A673 (cell line): ENCODE measurements around the gene DCHS2. TPM values are rescaled to one million over a fixed set of nuclear protein-coding genes. Genes with fewer than 3 reads are reported as not detected.

ENCODE experiments used
- BruUV-seq: library from RNA; stranded (reverse); fragments of 400-500 nt; replicated peaks from 2 replicates; lab custom pipeline; 2021; lab: Mats Ljungman, UMichigan
- CTCF ChIA-PET: fragments of 300-600 bp; sonication (Branson Sonifier 250); formaldehyde crosslinking; loops from one replicate; lab custom pipeline; 2022; ENCODE audit warnings: antibody characterized with exemption; lab: Charles Lee
- POLR2A ChIA-PET: fragments of 300-600 bp; sonication (Branson Sonifier 250); formaldehyde crosslinking; loops from one replicate; lab custom pipeline; 2022; ENCODE audit warnings: antibody characterized with exemption; ENCODE audit not compliant: low non-redundant PET; lab: Charles Lee
- DNase-seq: peaks from one replicate; pipeline ENCODE4 v3.0.0-alpha.2; 2015; ENCODE audit warnings: low spot score
- H3K27ac ChIP-seq: fragments of 200-600 bp; sonication (generic); 2 replicates; pipeline ENCODE4 v1.5.1; 2016; ENCODE audit warnings: mixed run types, low read depth, mild to moderate bottlenecking, mixed read lengths, antibody characterized with exemption, low read length; ENCODE audit not compliant: poor library complexity, severe bottlenecking
- H3K27me3 ChIP-seq: fragments of 200-600 bp; sonication (generic); replicated peaks from 2 replicates; pipeline ENCODE4 v1.6.1; 2017; ENCODE audit warnings: mixed run types, low read depth, mild to moderate bottlenecking, mixed read lengths, antibody characterized with exemption, low read length; ENCODE audit not compliant: insufficient read depth, poor library complexity
- H3K36me3 ChIP-seq: fragments of 200-600 bp; sonication (generic); 2 replicates; pipeline ENCODE4 v1.6.1; 2016; ENCODE audit warnings: mixed run types, mild to moderate bottlenecking, mixed read lengths, antibody characterized with exemption, low read length; ENCODE audit not compliant: insufficient read depth, poor library complexity, severe bottlenecking
- H3K4me1 ChIP-seq: fragments of 200-600 bp; sonication (generic); 2 replicates; pipeline ENCODE4 v1.6.1; 2017; ENCODE audit warnings: mixed run types, mild to moderate bottlenecking, mixed read lengths, antibody characterized with exemption, low read length; ENCODE audit not compliant: insufficient read depth, poor library complexity, severe bottlenecking
- H3K4me3 ChIP-seq: fragments of 200-600 bp; sonication (generic); 2 replicates; pipeline ENCODE4 v1.5.1; 2016; ENCODE audit warnings: low read depth, mixed run types, mild to moderate bottlenecking, mixed read lengths, low read length; ENCODE audit not compliant: poor library complexity, severe bottlenecking
- H3K9me3 ChIP-seq: fragments of 200-600 bp; sonication (generic); 2 replicates; pipeline ENCODE4 v1.6.1; 2016; ENCODE audit warnings: mixed run types, low read depth, mild to moderate bottlenecking, mixed read lengths, antibody characterized with exemption, low read length; ENCODE audit not compliant: poor library complexity, severe bottlenecking
- EZH2 ChIP-seq: fragments of 200-600 bp; sonication (generic); IDR thresholded peaks from 2 replicates; pipeline ENCODE4 v1.6.1; 2017; ENCODE audit warnings: borderline replicate concordance, low read depth, mild to moderate bottlenecking, mixed read lengths, antibody characterized with exemption, low read length; ENCODE audit not compliant: poor library complexity, severe bottlenecking
- intact Hi-C: fragments of 100-400 bp; cut with micrococcal nuclease; formaldehyde crosslinking; loops from one replicate; pipeline ENCODE4 v1.10.0; 2022; ENCODE audit not compliant: unreplicated experiment
- total RNA-seq: library from RNA; stranded (reverse); gene quantifications from 2 replicates; pipeline ENCODE4 v1.2.3, GENCODE V29; 2021
- TF ChIP-seq, protein P1 (sequence below): fragments of 300-800, 200-600 bp; sonication (generic); conservative IDR thresholded peaks from 2 replicates; pipeline ENCODE4 v1.5.1; 2017; ENCODE audit warnings: low read depth, mild to moderate bottlenecking, antibody characterized with exemption, low read length, moderate library complexity, mixed read lengths

Gene DCHS2
- total RNA-seq, 1 experiment from 2014 or later: 0.58 TPM

DNA sequence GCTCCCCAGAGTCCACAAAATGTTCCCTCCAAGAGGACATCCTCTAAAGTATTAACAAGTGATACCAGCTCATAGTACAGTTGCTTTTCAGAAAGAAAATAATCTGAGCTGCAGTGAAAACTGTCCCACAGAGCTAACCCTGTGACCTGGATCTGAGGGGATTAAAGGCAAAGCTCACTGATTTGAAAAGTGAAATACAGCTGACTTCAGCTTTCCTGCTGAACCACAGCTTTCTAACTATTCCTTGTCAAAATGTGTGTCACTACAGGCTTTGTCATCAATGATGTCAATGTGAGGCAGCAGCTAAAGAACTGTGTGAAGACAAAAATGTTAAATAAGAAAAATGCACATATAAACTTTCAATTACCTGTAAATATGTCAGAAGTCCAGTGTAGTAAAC lies 36.9 kb downstream of the DCHS2 start:
- intact Hi-C loops: no loop called here
- H3K4me3 ChIP-seq: no peak overlapping the region
- no peaks in the 10 kb centered on the region for H3K4me1 ChIP-seq
- no peak for TF ChIP-seq EZH2
- BruUV-seq: no TSS peak
- no peaks in the 10 kb centered on the region for H3K9me3 ChIP-seq
- ChIA-PET POLR2A (no interaction called here), CTCF (no interaction called here)
- H3K27me3 ChIP-seq: no peaks in the 10 kb centered on the region
- no peak for DNase-seq
- no peaks in the 10 kb centered on the region for H3K36me3 ChIP-seq
- H3K27ac ChIP-seq: no peak overlapping the region

DNA sequence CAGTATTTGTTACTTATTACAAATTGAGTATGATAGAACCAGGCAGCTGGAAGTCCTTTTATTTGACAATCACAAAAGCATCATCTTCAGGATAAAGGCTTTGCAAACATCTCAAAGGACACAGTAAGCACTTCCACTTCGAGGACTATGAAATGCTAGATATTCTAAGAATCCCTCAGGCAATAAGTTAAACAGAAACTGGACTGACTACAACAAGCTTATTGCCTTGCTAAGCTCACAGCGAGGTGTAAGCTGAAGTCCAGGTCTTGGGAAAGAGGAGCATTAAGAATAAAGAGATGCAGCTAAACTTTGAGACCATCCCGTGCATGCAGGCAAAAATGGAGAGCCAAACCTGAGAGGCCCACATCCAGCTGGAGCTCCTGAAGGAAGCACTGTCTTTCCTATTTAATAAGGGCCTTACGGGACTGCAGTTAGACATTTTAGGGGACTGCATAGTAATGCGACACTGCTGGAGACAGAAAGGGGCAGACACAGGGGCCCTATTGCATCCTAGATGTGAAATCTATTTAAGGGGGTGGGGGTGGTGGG lies 38.7 kb downstream of the DCHS2 start:
- POLR2A ChIA-PET: no interaction called here
- CTCF ChIA-PET: no interaction called here
- Histone ChIP-seq H3K27me3 (no peaks in the 10 kb centered on the region), H3K4me3 (no peak overlapping the region), H3K9me3 (no peaks in the 10 kb centered on the region), H3K27ac (no peak overlapping the region), H3K4me1 (no peaks in the 10 kb centered on the region), H3K36me3 (no peaks in the 10 kb centered on the region)
- TF ChIP-seq, protein P1, sequence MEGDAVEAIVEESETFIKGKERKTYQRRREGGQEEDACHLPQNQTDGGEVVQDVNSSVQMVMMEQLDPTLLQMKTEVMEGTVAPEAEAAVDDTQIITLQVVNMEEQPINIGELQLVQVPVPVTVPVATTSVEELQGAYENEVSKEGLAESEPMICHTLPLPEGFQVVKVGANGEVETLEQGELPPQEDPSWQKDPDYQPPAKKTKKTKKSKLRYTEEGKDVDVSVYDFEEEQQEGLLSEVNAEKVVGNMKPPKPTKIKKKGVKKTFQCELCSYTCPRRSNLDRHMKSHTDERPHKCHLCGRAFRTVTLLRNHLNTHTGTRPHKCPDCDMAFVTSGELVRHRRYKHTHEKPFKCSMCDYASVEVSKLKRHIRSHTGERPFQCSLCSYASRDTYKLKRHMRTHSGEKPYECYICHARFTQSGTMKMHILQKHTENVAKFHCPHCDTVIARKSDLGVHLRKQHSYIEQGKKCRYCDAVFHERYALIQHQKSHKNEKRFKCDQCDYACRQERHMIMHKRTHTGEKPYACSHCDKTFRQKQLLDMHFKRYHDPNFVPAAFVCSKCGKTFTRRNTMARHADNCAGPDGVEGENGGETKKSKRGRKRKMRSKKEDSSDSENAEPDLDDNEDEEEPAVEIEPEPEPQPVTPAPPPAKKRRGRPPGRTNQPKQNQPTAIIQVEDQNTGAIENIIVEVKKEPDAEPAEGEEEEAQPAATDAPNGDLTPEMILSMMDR: no peak
- no peak for TF ChIP-seq EZH2
- DNase-seq: no peak
- intact Hi-C loops: no loop called here
- no TSS peak for BruUV-seq

DNA sequence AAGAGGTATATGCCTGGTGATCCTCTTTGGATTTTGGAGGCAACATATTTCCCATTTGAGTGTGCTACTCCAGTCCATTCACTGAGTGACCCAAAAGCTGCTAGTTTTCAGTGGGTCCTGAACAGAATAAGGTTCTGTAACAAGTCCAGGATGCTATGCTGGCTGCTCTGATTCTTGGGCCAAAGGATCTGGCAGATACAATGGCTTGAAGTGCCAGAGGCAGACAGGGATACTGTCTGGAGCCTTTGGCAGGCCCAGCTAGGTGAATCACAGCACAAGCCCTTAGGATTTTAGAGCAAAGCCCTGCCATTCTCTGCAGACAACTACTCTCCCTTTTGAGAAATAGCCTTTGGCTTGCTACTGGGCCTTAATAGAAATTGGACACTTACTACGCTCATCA lies 40.6 kb downstream of the DCHS2 start:
- H3K9me3 ChIP-seq: no peaks in the 10 kb centered on the region
- no peaks in the 10 kb centered on the region for H3K27me3 ChIP-seq
- no TSS peak for BruUV-seq
- no peaks in the 10 kb centered on the region for H3K36me3 ChIP-seq
- TF ChIP-seq EZH2: no peak
- TF ChIP-seq, protein P1: no peak
- H3K27ac ChIP-seq: no peak overlapping the region
- CTCF ChIA-PET: no interaction called here
- DNase-seq: no peak
- POLR2A ChIA-PET: no interaction called here
- H3K4me1 ChIP-seq: no peaks in the 10 kb centered on the region
- H3K4me3 ChIP-seq: no peak overlapping the region
- intact Hi-C loops: no loop called here

DNA sequence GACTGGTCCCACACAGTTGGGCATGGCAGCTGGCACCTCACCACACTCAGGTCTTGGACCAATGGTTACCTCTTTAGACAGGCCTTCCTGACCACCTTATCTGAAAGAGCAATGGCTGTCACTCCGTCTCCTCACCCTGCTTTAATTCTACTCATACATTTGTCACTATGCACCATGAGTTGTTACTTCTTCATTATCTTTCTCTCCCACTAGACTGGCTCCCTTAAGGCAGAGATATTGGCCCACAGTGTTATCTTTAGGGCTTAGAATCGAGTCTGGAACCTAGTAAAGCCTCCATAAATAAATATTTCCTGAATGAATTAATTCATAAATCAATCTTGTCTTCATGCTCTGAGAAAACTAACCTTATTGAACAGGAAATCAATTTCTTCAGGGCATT lies 46.6 kb downstream of the DCHS2 start:
- no peak overlapping the region for H3K4me3 ChIP-seq
- intact Hi-C loops: no loop called here
- H3K27ac ChIP-seq: no peak overlapping the region
- H3K27me3 ChIP-seq: no peaks in the 10 kb centered on the region
- ChIA-PET CTCF (no interaction called here), POLR2A (no interaction called here)
- no peaks in the 10 kb centered on the region for H3K36me3 ChIP-seq
- TF ChIP-seq, protein P1: no peak
- no peak for TF ChIP-seq EZH2
- DNase-seq: no peak
- H3K9me3 ChIP-seq: no peaks in the 10 kb centered on the region
- no TSS peak for BruUV-seq
- H3K4me1 ChIP-seq: no peaks in the 10 kb centered on the region
